ENCODE results near the gene UGT1A10.

UGT1A10 gene

DNA sequence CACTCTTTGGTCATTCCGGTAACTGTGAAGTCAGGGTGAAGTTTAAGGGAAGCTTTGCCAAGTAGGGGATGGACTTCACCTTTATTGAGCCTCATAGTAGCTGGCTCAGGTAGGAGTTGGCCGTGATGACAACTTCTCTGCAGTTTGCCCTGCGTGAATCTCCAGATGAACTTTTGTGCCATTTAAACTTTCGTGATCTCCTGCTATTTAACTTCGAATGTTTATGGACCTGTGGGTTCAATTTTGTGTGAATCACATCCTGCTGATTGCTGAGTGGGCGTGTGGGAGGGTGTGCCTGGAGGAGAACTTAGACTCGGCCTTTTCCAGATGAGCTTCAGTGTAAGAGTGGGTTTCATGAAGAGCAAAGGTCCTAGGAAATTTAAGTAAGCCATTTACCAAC lies 128.0 kb downstream of the UGT1A10 start:
- no peaks in the 10 kb centered on the region for H3K27me3 ChIP-seq (ENCODE audit: insufficient read depth, low read depth, severe bottlenecking)
- no peak for TF ChIP-seq CTCF (IDR thresholded peaks at IDR 0.05; ENCODE audit: low read depth, low read length)
- DNase-seq = no peak
- no peaks in the 10 kb centered on the region for H3K36me3 ChIP-seq
- no peak overlapping the region for H3K4me3 ChIP-seq (ENCODE audit: low read depth, low read length)
- no peaks in the 10 kb centered on the region for H3K9me3 ChIP-seq (ENCODE audit: severe bottlenecking)
- no peak overlapping the region for H3K27ac ChIP-seq

DNA sequence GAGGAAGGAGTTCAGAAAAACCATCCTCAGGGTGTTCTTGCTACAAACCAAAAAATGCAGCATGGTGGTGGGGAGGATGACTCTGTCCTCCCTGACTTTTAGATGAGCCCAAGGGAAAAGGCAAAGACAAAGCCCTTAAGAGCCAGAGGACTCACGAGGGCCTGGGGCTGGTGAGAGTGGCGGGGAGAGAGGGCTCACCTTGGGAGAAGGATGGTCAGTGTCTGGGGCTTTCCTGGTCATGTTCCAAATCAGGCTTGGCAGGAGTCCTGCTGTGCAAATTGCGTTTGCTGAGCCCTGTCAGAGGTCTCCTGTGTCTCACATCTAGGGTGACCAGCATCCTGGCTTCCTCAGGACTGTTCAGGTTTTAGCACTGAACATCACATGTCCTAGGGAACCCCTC lies 128.5 kb downstream of the UGT1A10 start:
- no peaks in the 10 kb centered on the region for H3K9me3 ChIP-seq (ENCODE audit: severe bottlenecking)

DNA sequence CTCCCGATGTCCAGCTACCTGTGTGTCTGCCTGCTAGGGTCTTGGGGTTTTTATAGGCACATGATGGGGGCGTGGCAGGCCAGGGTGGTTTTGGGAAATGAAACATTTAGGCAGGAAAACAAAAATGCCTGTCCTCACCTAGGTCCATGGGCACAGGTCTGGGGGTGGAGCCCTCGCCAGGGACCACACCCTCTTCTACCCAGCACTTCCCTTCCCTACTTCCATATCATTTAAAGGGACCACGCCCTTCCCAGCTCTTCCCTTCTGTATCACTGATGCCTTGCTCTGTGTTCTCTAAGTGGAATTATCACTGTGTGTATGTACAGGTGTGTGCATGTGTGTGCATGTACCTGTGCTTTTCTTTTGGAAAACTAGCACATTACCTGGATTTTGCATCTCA lies 130.2 kb downstream of the UGT1A10 start:
- no peak for DNase-seq
- no peaks in the 10 kb centered on the region for H3K27me3 ChIP-seq (ENCODE audit: insufficient read depth, low read depth, severe bottlenecking)
- H3K4me3 ChIP-seq (ENCODE audit: low read depth, low read length) = no peak overlapping the region
- no peaks in the 10 kb centered on the region for H3K36me3 ChIP-seq
- H3K27ac ChIP-seq = no peak overlapping the region
- no peaks in the 10 kb centered on the region for H3K9me3 ChIP-seq (ENCODE audit: severe bottlenecking)
- TF ChIP-seq CTCF (IDR thresholded peaks at IDR 0.05; ENCODE audit: low read depth, low read length) = no peak

More for the DNA sequence above, 128.5 kb downstream of the UGT1A10 start:
- no peak overlapping the region for H3K4me3 ChIP-seq (ENCODE audit: low read depth, low read length)
- no peaks in the 10 kb centered on the region for H3K27me3 ChIP-seq (ENCODE audit: insufficient read depth, low read depth, severe bottlenecking)
- no peak for TF ChIP-seq CTCF (IDR thresholded peaks at IDR 0.05; ENCODE audit: low read depth, low read length)
- no peak for DNase-seq
- H3K27ac ChIP-seq = no peak overlapping the region
- no peaks in the 10 kb centered on the region for H3K36me3 ChIP-seq

DNA sequence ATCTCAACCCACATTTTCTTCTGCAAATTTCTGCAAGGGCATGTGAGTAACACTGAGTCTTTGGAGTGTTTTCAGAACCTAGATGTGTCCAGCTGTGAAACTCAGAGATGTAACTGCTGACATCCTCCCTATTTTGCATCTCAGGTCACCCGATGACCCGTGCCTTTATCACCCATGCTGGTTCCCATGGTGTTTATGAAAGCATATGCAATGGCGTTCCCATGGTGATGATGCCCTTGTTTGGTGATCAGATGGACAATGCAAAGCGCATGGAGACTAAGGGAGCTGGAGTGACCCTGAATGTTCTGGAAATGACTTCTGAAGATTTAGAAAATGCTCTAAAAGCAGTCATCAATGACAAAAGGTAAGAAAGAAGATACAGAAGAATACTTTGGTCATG lies 131.8 kb downstream of the UGT1A10 start:
- no peak for DNase-seq
- no peaks in the 10 kb centered on the region for H3K9me3 ChIP-seq (ENCODE audit: severe bottlenecking)
- no peak for TF ChIP-seq CTCF (IDR thresholded peaks at IDR 0.05; ENCODE audit: low read depth, low read length)
- no peaks in the 10 kb centered on the region for H3K27me3 ChIP-seq (ENCODE audit: insufficient read depth, low read depth, severe bottlenecking)
- H3K36me3 ChIP-seq = no peaks in the 10 kb centered on the region
- no peak overlapping the region for H3K4me3 ChIP-seq (ENCODE audit: low read depth, low read length)
- H3K27ac ChIP-seq = no peak overlapping the region

GRCh38 chr2:233769260-233769659 lies 133.0 kb downstream of the UGT1A10 start:
- no peak for TF ChIP-seq CTCF (IDR thresholded peaks at IDR 0.05; ENCODE audit: low read depth, low read length)

GRCh38 chr2:233772153-233772552 lies 135.9 kb downstream of the UGT1A10 start:
- Histone ChIP-seq H3K27ac (no peak overlapping the region), H3K4me3 (ENCODE audit: low read depth, low read length) (no peak overlapping the region), H3K9me3 (ENCODE audit: severe bottlenecking) (peaks cover 2% of the 10 kb centered on the region), H3K27me3 (ENCODE audit: insufficient read depth, low read depth, severe bottlenecking) (no peaks in the 10 kb centered on the region), H3K36me3 (no peaks in the 10 kb centered on the region)
- no peak for DNase-seq
- no peak for TF ChIP-seq CTCF (IDR thresholded peaks at IDR 0.05; ENCODE audit: low read depth, low read length)

More at GRCh38 chr2:233769260-233769659, 133.0 kb downstream of the UGT1A10 start:
- H3K27me3 ChIP-seq (ENCODE audit: insufficient read depth, low read depth, severe bottlenecking) = no peaks in the 10 kb centered on the region
- H3K9me3 ChIP-seq (ENCODE audit: severe bottlenecking) = no peaks in the 10 kb centered on the region
- H3K27ac ChIP-seq = no peak overlapping the region
- no peaks in the 10 kb centered on the region for H3K36me3 ChIP-seq
- no peak overlapping the region for H3K4me3 ChIP-seq (ENCODE audit: low read depth, low read length)
- DNase-seq = no peak

All from WERI-Rb-1 (cell line).